GM12801 (cell line): Measurements from ENCODE around the gene C5orf58.

ENCODE experiments used
- CTCF ChIP-seq: IDR thresholded peaks from one replicate; pipeline ENCODE4 v1.5.1; 2011; ENCODE audit warnings: control low read depth; ENCODE audit not compliant: insufficient read length; ENCODE audit errors: extremely low read depth

The C5orf58 gene

GRCh38 chr5:170211575-170212334, 21.0 kb upstream of the C5orf58 start:
- TF ChIP-seq CTCF: no peak

- TF ChIP-seq CTCF: no peak
Observed at GRCh38 chr5:170216257-170216864, 16.4 kb upstream of the C5orf58 start.

- TF ChIP-seq CTCF: no peak
Observed at GRCh38 chr5:170217831-170218230, 15.0 kb upstream of the C5orf58 start.

GRCh38 chr5:170218726-170219125, 14.1 kb upstream of the C5orf58 start:
- TF ChIP-seq CTCF: no peak

- no peak for TF ChIP-seq CTCF
Observed at GRCh38 chr5:170219615-170220014, 13.2 kb upstream of the C5orf58 start.

GRCh38 chr5:170220191-170220590, 12.6 kb upstream of the C5orf58 start:
- TF ChIP-seq CTCF: no peak

- TF ChIP-seq CTCF: no peak
Observed at GRCh38 chr5:170221327-170221741, 11.5 kb upstream of the C5orf58 start.
